GM18868 (cell line): ENCODE measurements around the gene CNDP1.
A peak's percentile ranks its signal among the peaks of the same experiment; 100 is the strongest.

Experiments used
- ATAC-seq: cut with Tn5 transposase; IDR thresholded peaks from one replicate; pipeline ENCODE4 v1.9.1; 2021; ENCODE audit warnings: mild to moderate bottlenecking, moderate library complexity; ENCODE audit not compliant: unreplicated experiment

The CNDP1 gene

DNA sequence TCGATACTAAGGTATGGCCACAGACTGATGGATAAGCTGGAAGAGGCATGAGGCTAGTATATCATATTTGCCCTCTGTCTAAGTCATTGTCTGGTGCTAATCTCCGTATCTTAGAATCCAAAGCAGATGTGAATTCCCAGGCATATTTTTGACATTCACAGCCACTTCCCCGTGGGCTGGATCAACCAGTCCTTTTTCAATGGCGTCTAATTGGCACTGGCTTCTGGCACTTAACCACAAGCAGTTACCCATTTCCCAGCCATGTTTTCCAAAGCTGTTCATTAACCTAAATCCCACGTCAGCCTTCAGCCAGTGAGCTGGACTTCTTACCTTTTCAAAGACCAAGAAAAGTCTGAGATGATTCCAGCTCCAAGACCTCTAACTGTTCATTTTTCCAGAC, 42.7 kb downstream of the CNDP1 start:
- ATAC-seq: no peak

DNA sequence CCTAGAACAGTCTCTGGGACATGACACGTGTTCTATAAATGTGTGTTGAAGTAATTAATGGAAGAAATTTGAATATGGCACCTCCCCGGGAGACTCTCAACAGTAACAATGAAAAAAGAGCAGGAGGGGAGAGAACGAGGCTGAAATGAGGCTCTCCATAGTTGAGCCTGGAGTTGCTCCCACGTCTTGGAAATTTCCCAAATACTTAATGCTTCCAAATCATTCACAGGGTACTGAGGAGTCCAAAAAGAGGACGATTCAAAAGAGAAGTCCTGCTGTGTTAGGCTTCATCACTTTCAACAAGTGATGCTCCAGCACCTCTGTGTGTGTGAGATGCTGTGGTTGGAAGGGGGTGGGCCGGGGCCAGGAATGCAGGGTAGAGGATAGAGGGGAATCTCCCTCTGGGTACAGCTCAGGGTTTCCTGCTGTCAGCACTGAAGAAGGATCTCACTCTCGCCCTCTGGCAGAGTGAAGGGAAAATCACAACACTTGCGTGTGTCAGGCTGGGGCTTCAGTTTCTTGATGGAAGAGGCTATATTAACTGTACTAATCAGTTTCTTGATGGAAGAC, 45.3 kb downstream of the CNDP1 start:
- no peak for ATAC-seq

- no peak for ATAC-seq
Observed at GRCh38 chr18:74582642-74583041, 48.3 kb downstream of the CNDP1 start.

GRCh38 chr18:74587441-74587840, 53.1 kb downstream of the CNDP1 start:
- ATAC-seq: no peak

- ATAC-seq: no peak
Observed at GRCh38 chr18:74589021-74589420, 54.7 kb downstream of the CNDP1 start.

DNA sequence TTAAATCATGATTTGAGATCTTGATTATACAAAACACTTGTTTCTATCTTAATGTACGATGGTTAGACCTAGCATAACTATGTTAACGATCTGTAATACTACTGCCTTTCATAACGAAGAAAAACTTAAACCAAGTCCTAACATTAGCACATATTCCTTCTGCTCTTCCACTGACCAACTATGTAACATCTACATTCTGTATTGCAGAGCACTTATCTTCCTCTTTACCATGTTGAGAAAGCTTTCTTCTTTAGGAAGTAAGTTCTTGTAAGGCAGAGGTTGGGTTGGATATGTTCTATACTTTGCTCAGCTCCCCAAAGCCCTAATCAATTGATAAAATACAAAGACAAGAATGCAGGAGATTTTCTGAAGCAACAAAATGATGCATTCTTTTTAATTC, 55.5 kb downstream of the CNDP1 start:
- ATAC-seq: no peak

- ATAC-seq: no peak
Observed at GRCh38 chr18:74590671-74591070, 56.4 kb downstream of the CNDP1 start.

DNA sequence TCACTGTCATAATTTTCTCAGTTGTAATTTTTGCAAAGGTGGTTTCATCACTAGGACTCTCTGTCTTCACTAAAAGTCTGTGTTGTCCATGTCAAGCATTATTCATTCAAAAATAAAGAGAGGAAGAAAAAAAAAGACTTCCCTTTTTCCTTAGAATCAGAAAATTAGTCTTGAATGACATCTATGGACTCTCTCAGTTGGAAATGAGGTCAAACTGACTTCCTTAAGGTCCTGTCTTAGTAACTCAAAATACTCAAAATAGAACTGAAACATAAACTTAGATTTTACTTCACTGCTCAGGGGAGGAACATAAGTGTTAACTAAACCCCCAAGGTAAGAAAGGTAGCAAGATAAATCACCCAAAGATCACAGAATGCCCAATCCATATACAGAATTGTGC, 61.1 kb downstream of the CNDP1 start:
- no peak for ATAC-seq

GRCh38 chr18:74597034-74597661, 62.8 kb downstream of the CNDP1 start:
- peak; percentile 24 for ATAC-seq

- ATAC-seq: peak; percentile 72
Observed at GRCh38 chr18:74597662-74598349, 63.5 kb downstream of the CNDP1 start, which contains the start of gene ZNF407. Gene ZNF407 (plus strand): TSS chr18:74597870. CDS start chr18:74631020, 33,150 bp downstream.

DNA sequence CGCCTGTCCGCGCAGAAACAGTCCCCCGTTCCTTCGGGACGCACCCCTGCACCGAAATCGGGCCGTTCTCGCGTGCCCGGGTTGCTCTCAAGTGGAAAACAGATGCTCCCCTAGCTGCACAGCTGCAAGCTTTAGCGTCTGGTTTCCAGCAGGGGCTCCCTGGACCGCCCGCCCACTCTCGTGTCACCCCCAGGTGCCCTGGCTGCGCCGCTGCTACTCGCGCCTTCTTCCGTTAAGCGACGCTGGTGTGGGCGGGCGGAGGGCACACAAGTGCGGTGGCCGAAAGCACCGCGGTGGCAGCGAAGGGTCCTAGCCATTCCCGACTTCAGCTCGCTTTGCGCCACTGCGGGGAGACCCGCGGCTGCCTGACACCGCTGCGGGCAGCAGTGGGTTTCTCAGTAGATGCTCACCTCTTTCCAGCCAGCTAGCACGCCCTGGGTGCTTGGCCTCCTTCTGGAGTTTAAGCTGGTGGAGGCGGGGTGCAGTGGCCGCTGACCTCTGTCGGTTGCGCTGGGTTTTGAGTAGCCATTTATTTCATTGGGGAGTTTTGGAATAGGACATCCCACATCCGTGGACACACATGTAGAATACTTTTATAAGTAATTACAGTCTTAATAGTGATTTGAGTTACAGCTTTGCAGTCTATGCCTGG, 64.2 kb downstream of the CNDP1 start:
- ATAC-seq: peak; percentile 66

- ATAC-seq: no peak
Observed at GRCh38 chr18:74604361-74604760, 70.1 kb downstream of the CNDP1 start.

GRCh38 chr18:74604774-74605173, 70.5 kb downstream of the CNDP1 start:
- no peak for ATAC-seq

- ATAC-seq: no peak
Observed at GRCh38 chr18:74608681-74609080, 74.4 kb downstream of the CNDP1 start.

DNA sequence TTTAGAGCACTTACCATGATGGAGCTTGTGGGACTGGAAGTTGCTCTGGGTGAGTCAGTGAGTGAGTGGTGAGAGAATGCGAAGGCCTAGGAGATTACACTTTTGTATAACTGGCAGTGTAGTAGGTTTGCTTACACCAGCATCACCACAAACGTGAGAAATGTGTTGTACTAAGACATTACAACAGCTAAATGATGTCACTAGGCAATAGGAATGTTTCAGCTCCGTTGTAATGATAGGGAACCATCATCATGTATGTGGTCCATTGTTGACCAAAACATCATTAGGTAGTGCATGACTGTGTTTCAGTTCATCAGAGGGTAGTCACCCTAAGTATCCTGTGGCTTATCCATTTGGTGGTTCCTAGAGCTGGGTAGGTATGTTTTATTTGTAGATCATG, 75.2 kb downstream of the CNDP1 start:
- ATAC-seq: no peak

DNA sequence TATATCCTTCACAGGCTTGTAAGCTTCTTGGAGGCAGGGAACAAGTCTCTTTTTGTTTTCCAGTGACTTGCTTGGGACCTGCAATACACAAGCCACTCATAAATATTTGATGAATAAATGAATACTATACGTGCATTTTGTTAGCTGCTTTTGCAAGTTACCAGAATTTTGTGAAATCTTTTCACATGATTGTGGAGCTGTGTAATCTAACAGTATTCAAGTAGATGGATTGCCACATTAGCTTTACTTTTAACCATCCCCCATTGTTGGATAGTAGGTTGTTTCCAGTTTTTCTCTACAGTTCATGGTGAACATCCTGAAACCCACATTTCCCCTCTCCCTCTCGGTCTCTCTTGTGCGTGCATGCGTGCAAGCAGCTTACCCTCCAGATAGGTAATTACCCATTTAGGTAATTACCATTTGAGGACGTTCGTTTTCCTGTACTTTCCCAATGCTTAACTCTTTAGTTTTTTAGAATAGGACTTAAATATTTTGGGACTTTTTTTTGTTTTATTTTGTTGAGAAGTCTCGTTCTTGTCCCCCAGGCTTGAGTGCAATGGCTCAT, 75.8 kb downstream of the CNDP1 start:
- peak; percentile 62 for ATAC-seq

- no peak for ATAC-seq
Observed at GRCh38 chr18:74610860-74611259, 76.6 kb downstream of the CNDP1 start.

DNA sequence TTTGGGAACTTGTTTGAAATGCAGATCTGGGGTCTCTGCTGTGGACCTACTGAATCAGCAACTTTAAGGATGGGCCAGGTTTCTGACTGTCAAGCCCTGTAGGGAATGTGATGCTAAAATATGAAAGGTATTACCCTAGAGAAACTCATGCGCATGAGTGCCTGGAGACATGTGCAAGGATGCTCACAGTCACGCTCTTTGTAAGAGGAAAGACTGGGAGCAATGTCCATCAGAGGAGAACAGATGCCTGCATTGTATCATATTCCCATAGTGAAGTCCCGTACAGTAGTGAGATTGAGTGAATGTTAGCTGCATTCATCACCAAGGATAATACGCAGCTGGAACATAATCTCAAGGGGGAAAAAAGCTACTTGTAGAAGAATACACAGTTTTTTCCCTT, 77.5 kb downstream of the CNDP1 start:
- ATAC-seq: no peak

- peak; percentile 68 for ATAC-seq
Observed at GRCh38 chr18:74613381-74613780, 79.1 kb downstream of the CNDP1 start.

DNA sequence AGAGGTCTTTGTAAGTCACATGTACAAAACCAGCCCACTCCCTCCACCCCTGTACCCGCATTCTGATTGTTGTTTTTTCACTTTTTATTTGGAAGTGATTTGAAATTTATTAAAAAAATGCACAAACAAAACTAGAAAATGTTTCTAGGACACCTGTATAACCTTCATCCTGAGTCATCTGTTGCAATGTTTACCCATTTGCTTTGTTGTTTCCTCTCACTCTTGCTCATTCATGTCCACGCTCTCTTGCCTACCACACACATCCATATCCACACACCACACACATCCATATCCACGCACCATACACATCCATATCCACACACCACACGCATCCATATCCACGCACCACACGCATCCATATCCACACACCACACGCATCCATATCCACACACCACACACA, 82.2 kb downstream of the CNDP1 start:
- ATAC-seq: peak; percentile 38

DNA sequence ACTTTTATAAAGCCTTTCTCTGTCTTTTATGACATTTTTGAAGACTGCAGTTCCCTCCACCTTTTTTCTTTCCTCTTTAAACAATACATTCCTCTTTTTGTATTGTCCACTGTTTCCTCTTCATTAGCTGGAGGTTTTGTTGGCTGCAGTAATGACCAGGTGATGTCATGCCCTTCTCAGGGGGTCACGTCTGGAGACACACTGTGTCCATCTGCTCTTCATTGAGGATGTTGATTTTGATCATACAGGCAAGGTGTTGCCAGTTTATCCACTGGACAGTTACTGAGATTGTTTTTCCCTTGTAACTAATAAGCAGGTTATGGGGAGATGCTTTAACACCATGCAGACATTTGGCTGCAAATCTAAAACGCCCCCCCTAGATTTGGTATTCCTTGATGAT, 83.2 kb downstream of the CNDP1 start:
- ATAC-seq: no peak

DNA sequence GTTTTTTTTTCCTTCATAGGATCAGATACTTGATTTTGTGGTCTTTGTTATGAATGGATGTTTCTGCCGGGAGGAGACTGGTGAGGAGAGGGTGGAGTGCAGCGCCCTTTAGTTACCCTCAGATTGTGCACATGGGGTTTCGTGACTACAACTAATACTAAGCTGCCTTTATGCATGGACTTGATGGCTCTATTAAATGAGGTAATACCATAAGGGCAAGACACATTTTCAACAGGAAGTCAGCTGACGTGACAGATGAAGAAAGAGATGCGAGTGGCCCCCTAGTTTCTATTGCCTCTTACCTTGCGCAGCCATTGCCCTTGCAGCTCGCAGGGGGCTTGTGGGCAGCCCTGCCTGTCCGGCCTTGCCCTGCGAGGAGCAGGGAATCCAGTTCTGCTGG, 87.8 kb downstream of the CNDP1 start:
- ATAC-seq: no peak
